ENCODE data around the gene CAMKK1.
"Not testable (repeated sequence)": the region's sequence is repeated elsewhere in the genome, so short reads cannot be mapped to it uniquely, and the experiment has no call there.

The CAMKK1 gene

DNA sequence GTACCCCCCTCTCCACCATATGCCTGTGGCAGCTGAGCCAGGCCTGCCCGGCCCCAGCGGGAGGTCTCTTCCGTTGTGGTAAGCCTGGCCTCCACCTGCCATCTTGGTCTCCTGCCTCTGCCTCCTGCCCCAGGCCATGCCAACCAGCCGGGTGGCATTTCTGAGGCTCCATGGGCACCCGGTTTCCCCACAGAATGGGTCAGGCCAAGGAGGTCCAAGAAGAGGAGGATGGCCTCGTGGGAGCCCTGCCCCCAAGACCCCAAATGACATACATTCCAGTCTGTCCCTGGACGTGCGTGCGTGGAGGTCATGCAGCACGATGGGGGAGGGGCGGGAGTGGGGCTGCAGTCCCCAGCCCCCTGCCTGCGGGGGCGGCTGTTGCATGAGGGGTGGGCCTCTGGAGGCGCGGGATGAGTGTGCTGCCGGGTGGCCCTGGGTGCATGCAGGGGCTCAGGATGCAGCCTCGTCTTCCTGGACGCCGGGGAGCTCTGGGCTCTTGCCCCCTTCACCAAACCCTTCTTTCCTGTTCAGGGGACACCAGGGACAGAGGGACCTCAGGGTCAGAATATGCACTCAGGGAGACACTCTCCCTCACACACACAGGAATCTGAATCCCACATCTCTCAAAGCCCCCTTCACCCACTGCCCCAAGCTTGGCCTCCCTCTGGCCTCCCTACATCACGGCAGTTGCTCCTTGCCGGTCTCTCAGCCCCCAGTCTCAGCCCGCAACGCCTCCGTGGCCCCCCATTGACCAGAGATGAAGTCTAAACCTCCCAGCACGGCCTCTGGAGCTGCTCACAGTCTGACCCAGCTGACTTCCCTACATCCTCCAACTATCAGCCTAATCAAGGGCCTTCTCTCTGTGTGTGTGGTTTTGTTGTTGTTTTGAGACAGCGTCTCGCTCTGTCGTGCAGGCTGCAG lies 30.8 kb downstream of the CAMKK1 start:
- no peak for DNase-seq (ENCODE audit: extremely low read depth, low read depth)
- TF ChIP-seq, protein P1, sequence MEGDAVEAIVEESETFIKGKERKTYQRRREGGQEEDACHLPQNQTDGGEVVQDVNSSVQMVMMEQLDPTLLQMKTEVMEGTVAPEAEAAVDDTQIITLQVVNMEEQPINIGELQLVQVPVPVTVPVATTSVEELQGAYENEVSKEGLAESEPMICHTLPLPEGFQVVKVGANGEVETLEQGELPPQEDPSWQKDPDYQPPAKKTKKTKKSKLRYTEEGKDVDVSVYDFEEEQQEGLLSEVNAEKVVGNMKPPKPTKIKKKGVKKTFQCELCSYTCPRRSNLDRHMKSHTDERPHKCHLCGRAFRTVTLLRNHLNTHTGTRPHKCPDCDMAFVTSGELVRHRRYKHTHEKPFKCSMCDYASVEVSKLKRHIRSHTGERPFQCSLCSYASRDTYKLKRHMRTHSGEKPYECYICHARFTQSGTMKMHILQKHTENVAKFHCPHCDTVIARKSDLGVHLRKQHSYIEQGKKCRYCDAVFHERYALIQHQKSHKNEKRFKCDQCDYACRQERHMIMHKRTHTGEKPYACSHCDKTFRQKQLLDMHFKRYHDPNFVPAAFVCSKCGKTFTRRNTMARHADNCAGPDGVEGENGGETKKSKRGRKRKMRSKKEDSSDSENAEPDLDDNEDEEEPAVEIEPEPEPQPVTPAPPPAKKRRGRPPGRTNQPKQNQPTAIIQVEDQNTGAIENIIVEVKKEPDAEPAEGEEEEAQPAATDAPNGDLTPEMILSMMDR (IDR thresholded peaks at IDR 0.05; ENCODE audit: low read depth, low read length), result no peak

DNA sequence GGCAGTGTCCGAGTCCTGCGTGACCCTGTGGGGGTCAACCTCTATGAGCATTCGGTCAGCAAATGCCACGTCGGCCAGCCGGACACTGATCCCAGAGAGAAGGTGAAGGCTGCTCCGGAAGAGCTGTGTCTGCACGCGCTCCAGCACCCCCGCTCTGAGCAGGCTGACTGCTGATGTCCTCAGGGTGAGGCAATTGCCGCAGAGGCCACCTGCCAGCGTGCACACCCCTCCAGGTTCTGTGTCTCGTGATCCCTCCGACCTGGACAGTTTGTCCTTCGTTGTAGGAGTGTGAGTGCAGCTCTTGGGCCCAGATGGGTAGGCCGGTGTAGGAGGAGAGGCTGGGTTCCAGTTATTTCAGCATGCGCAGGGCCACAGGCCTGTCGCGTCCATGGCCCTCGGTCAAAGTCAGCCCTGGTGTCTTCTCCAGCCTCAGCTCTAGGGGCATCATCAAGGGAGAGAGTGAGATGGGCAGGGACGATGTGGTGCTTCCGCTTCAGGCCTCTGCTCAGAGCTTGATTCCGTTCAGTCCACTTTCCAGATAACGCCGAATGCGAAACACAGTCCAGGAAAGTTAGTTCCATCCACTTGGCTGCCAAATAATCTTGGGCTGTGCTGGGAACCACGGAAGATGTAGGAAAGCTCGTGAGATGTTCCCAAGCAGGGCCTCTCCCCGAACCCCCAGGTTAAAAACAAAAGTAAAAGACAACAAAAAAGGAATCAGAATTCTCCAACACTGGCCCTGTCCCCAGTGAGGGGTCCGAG lies 31.7 kb downstream of the CAMKK1 start:
- no peak for DNase-seq (ENCODE audit: extremely low read depth, low read depth)
- TF ChIP-seq, protein P1 (IDR thresholded peaks at IDR 0.05; ENCODE audit: low read depth, low read length), result no peak

DNA sequence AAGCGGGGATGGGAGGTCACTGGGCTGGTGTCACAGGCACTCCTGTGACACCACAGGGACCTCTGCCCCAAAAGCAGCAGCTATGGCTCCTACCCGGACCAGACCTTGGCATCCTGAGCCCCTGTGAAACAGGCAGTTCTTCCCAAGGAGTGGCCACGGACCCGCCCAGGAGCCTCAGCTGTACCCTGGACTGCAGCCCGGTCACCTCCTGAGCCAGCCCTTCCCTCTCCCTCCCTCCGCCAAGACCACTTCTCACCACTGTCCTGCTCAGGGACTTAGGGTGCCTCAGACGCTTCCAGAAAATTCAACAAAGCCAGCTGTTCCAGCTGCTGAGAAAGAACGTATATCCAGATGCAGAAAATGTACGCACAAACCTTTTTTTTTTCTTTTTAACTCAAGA lies 32.9 kb downstream of the CAMKK1 start:
- TF ChIP-seq, protein P1 (IDR thresholded peaks at IDR 0.05; ENCODE audit: low read depth, low read length), result no peak
- no peak for DNase-seq (ENCODE audit: extremely low read depth, low read depth)

DNA sequence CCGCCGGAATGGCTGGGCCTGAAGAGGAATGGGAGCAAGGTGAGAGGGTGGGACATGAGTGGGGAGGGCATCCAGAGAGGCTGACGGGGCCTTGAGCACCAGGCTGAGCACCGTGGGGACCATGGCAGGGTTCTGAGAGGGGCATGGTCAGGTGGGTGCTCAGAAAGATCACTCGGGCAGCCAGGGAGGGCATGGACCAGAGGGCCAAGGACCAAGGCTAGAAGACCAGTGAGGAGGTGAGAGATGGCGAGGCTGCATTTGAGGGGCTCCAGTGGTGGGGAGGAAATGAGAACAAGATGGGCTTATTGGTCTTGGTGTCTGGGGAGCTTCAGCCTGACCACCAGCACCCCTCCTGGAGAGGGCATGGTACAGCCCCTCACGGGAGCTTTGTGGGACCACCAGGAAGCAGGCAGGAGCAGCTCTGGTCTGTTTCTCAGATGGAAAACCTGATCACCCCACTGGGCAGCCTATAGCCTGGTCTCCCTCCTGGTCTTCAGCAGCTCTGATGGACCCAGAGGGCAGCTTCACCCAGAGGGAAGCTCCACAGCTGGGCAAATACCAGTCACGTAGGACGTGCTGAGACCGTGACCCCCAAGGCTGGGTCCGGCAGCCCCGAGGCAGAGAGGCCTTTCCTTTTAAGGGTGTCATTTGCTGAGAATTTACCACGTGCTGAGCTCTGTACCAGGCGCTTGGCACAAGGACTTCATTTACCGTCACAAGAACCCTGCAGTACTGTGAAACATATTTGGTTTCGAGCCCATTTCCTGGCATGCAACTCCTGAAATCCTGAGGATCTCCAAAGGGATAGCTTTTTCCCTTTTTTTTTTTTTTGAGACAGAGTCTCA lies 35.4 kb downstream of the CAMKK1 start:
- TF ChIP-seq, protein P1 (IDR thresholded peaks at IDR 0.05; ENCODE audit: low read depth, low read length), result no peak

DNA sequence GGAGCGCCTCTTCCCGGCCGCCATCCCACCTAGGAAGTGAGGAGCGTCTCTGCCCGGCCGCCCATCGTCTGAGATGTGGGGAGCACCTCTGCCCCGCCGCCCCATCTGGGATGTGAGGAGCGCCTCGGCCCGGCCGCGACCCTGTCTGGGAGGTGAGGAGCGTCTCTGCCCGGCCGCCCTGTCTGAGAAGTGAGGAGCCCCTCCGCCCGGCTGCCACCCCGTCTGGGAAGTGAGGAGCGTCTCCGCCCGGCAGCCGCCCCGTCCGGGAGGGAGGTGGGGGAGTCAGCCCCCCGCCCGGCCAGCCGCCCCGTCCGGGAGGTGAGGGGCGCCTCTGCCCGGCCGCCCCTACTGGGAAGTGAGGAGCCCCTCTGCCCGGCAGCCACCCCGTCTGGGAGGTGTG lies 38.6 kb downstream of the CAMKK1 start:
- not testable (repeated sequence) for DNase-seq (ENCODE audit: extremely low read depth, low read depth)

More for the DNA sequence above, 35.4 kb downstream of the CAMKK1 start:
- DNase-seq (ENCODE audit: extremely low read depth, low read depth), result no peak

DNA sequence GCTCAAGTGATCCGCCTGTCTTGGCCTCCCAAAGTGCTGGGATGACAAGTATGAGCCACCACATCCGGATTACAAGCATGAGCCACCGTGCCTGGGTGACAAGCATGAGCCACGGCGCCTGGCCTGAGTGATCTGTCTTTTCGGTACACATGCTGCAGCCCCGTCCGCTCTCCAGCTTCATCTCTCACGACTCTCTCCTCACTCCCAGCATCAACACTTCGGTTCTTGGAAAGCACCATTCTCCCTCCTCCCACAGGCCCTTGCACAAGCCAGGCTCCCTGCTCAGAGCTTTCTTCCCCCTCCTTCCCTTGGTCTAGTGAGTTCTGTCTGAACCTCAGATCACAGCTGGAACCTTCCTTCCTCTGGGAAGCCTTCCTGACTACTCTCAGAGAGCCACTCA lies 40.3 kb downstream of the CAMKK1 start:
- no peak for DNase-seq (ENCODE audit: extremely low read depth, low read depth)
- TF ChIP-seq, protein P1 (IDR thresholded peaks at IDR 0.05; ENCODE audit: low read depth, low read length), result no peak

DNA sequence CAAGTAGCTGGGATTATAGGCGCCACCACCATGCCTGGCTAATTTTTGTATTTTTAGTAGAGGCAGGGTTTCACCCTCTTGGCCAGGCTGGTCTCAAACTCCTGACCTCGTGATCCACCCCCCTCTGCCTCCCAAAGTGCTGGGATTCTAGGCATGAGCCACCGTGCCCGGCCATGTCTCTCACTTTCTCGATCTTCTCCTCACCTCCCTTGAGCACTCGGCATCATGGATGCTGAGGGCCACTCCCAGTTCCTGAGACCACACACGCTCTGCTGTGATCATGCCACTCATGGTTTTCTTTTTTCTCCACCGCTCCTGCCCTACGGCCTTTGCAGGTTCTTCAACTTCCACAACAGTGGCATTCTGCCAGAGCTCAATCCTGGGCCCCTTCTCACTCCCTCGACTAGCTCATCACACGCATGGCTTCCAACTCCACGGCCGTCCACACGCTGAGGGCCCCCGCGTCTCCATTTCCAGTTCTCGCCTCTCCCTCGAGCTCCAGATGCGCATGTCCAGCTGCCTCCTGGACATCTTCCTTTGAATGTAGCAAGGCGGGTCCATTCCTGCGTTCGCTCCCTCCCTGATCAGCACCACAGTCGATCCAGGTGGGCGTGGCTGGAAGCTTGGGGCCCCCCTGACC lies 41.3 kb downstream of the CAMKK1 start:
- DNase-seq (ENCODE audit: extremely low read depth, low read depth), result no peak
- TF ChIP-seq, protein P1 (IDR thresholded peaks at IDR 0.05; ENCODE audit: low read depth, low read length), result no peak

Data from AG09319 (cell line).